HG02938 (cell line): ENCODE results near the gene MBD3L3.
"Not testable (repeated sequence)": the region's sequence is repeated elsewhere in the genome, so short reads cannot be mapped to it uniquely, and the experiment has no call there.

Source experiments
- ATAC-seq: cut with Tn5 transposase; IDR thresholded peaks from one replicate; pipeline ENCODE4 v1.9.1; 2021; ENCODE audit warnings: mild to moderate bottlenecking, moderate library complexity; ENCODE audit not compliant: unreplicated experiment

The MBD3L3 gene

GRCh38 chr19:7063764-7064418, 5.4 kb upstream of the MBD3L3 start:
- ATAC-seq: no peak

GRCh38 chr19:7063339-7063738, 4.9 kb upstream of the MBD3L3 start:
- ATAC-seq: no peak

- not testable (repeated sequence) for ATAC-seq
Observed at GRCh38 chr19:7059977-7060376, 1.5 kb upstream of the MBD3L3 start.

GRCh38 chr19:7056371-7056770, 2.1 kb downstream of the MBD3L3 start:
- ATAC-seq: not testable (repeated sequence)

GRCh38 chr19:7055679-7056078, 2.8 kb downstream of the MBD3L3 start:
- ATAC-seq: not testable (repeated sequence)

GRCh38 chr19:7054635-7055368, 3.7 kb downstream of the MBD3L3 start:
- not testable (repeated sequence) for ATAC-seq

- ATAC-seq: not testable (repeated sequence)
Observed at GRCh38 chr19:7052896-7053295, 5.6 kb downstream of the MBD3L3 start.

- ATAC-seq: not testable (repeated sequence)
Observed at GRCh38 chr19:7051421-7051820, 7.1 kb downstream of the MBD3L3 start.

- ATAC-seq: not testable (repeated sequence)
Observed at GRCh38 chr19:7049021-7049420, 9.5 kb downstream of the MBD3L3 start, which contains the start of gene MBD3L2. Gene MBD3L2 (plus strand): TSS chr19:7049321. CDS start chr19:7049374, 53 bp downstream.

GRCh38 chr19:7041563-7041962, 16.9 kb downstream of the MBD3L3 start:
- ATAC-seq: not testable (repeated sequence)

- not testable (repeated sequence) for ATAC-seq
Observed at GRCh38 chr19:7040079-7040478, 18.4 kb downstream of the MBD3L3 start, which contains the start of gene MBD3L4. Gene MBD3L4 (minus strand): TSS chr19:7040179. CDS start chr19:7040144, 35 bp downstream.

- ATAC-seq: not testable (repeated sequence)
Observed at GRCh38 chr19:7030278-7030677, 28.2 kb downstream of the MBD3L3 start, which contains the start of gene MBD3L5. Gene MBD3L5 (plus strand): TSS chr19:7030578. CDS start chr19:7030612, 34 bp downstream.

GRCh38 chr19:7028790-7029189, 29.7 kb downstream of the MBD3L3 start:
- not testable (repeated sequence) for ATAC-seq

GRCh38 chr19:7021331-7021730, 37.1 kb downstream of the MBD3L3 start, which contains the start of gene MBD3L2B:
Gene MBD3L2B (minus strand): TSS chr19:7021431. CDS start chr19:7021397, 34 bp downstream.
- not testable (repeated sequence) for ATAC-seq

GRCh38 chr19:7018828-7019227, 39.6 kb downstream of the MBD3L3 start:
- ATAC-seq: no peak

GRCh38 chr19:7013678-7014077, 44.8 kb downstream of the MBD3L3 start:
- no peak for ATAC-seq

GRCh38 chr19:7010722-7011593, 47.5 kb downstream of the MBD3L3 start:
- ATAC-seq: no peak

- ATAC-seq: no peak
Observed at GRCh38 chr19:7007859-7008258, 50.6 kb downstream of the MBD3L3 start.
